ENCODE data around the gene ABHD16B.

DNA sequence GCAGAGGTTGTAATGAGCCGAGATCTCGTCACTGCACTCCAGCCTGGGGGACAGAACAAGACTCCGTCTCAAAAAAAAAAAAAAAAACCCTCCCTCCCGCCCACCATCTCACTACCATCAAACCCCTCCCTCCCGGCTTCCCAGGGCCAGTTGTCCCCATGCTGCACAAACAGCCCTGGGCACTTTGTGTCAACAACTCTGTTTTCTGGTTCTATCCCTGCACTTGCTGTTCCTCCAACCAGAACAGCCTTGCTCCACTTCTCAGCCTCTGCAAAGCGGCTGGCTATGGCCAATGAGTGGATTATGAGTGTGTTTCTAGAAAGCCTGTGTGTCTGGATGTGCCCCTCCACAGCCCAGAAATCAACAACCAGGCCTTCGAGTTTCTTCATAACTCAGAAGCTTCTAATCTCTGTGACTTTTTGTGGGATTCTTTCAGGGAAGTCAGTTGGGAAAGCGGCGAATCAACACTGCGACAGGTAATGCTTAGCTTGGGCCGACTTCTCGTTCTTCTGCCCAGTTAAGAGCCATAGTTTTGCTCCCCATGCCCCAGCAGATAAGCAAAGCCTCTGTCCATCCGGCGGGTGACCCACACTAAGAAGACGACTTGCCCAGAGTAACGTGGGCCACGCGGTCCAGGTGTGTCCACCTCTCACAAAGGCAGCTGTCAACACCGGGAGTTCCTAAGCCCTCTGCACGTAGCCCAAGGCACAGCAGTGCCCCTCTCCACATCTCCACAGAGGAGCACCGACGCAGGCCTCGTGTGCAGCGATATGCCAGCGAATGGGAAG is 35.8 kb upstream of the ABHD16B start:
- TF ChIP-seq EHMT2 (IDR thresholded peaks at IDR 0.05; ENCODE audit: low read depth) (no peak), RCOR1 (IDR thresholded peaks at IDR 0.05; ENCODE audit: low read depth, low read length) (no peak), ZNF302 (CRISPR knock-in tag; IDR thresholded peaks at IDR 0.05) (no peak), CHD2 (IDR thresholded peaks at IDR 0.05; ENCODE audit: low read length, partially characterized antibody) (no peak), POLR2A (IDR thresholded peaks at IDR 0.05; ENCODE audit: low read length) (no peak), RFX5 (IDR thresholded peaks at IDR 0.05) (no peak), RAD21 (conservative IDR thresholded peaks at IDR 0.05 in 1 of 2, IDR thresholded peaks at IDR 0.05 in 1 of 2) (no peak), JUNB (IDR thresholded peaks at IDR 0.05) (no peak), ESRRA (IDR thresholded peaks at IDR 0.05; ENCODE audit: borderline replicate concordance, low read length) (no peak), CEBPB (IDR thresholded peaks at IDR 0.05) (no peak)
- TF ChIP-seq, protein P1, sequence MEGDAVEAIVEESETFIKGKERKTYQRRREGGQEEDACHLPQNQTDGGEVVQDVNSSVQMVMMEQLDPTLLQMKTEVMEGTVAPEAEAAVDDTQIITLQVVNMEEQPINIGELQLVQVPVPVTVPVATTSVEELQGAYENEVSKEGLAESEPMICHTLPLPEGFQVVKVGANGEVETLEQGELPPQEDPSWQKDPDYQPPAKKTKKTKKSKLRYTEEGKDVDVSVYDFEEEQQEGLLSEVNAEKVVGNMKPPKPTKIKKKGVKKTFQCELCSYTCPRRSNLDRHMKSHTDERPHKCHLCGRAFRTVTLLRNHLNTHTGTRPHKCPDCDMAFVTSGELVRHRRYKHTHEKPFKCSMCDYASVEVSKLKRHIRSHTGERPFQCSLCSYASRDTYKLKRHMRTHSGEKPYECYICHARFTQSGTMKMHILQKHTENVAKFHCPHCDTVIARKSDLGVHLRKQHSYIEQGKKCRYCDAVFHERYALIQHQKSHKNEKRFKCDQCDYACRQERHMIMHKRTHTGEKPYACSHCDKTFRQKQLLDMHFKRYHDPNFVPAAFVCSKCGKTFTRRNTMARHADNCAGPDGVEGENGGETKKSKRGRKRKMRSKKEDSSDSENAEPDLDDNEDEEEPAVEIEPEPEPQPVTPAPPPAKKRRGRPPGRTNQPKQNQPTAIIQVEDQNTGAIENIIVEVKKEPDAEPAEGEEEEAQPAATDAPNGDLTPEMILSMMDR (IDR thresholded peaks at IDR 0.05) = no peak
- TF ChIP-seq, protein P2, sequence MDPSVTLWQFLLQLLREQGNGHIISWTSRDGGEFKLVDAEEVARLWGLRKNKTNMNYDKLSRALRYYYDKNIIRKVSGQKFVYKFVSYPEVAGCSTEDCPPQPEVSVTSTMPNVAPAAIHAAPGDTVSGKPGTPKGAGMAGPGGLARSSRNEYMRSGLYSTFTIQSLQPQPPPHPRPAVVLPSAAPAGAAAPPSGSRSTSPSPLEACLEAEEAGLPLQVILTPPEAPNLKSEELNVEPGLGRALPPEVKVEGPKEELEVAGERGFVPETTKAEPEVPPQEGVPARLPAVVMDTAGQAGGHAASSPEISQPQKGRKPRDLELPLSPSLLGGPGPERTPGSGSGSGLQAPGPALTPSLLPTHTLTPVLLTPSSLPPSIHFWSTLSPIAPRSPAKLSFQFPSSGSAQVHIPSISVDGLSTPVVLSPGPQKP (IDR thresholded peaks at IDR 0.05; ENCODE audit: low read depth, low read length) = no peak
- TF ChIP-seq, protein P3, sequence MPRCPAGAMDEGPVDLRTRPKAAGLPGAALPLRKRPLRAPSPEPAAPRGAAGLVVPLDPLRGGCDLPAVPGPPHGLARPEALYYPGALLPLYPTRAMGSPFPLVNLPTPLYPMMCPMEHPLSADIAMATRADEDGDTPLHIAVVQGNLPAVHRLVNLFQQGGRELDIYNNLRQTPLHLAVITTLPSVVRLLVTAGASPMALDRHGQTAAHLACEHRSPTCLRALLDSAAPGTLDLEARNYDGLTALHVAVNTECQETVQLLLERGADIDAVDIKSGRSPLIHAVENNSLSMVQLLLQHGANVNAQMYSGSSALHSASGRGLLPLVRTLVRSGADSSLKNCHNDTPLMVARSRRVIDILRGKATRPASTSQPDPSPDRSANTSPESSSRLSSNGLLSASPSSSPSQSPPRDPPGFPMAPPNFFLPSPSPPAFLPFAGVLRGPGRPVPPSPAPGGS (IDR thresholded peaks at IDR 0.05) = no peak

Measured in A549 (cell line).